Chondrocyte (in vitro differentiated cells): Measurements from ENCODE around the gene STARD10. TPM values are rescaled to one million over a fixed set of nuclear protein-coding genes. Genes with fewer than 3 reads are reported as not detected.

Experiments
- DNase-seq: peaks from one replicate; pipeline ENCODE4 v3.0.0; 2021; ENCODE audit warnings: mixed read lengths, low spot score
- H3K27ac Mint-ChIP-seq: one replicate; pipeline ENCODE4 v1.8.0; 2021; ENCODE audit warnings: mild to moderate bottlenecking, moderate library complexity, mixed read lengths; ENCODE audit not compliant: unreplicated experiment
- H3K27me3 Mint-ChIP-seq: 2 replicates; pipeline ENCODE4 v1.8.0; 2021; ENCODE audit warnings: low read depth, mixed read lengths
- H3K36me3 Mint-ChIP-seq: 2 replicates; pipeline ENCODE4 v1.8.0; 2021; ENCODE audit warnings: low read depth, mixed read lengths
- H3K4me1 Mint-ChIP-seq: 2 replicates; pipeline ENCODE4 v1.8.0; 2021; ENCODE audit warnings: low read depth, mild to moderate bottlenecking, mixed read lengths
- H3K4me3 Mint-ChIP-seq: one replicate; pipeline ENCODE4 v1.8.0; 2021; ENCODE audit warnings: mild to moderate bottlenecking, moderate library complexity, mixed read lengths; ENCODE audit not compliant: unreplicated experiment
- H3K9me3 Mint-ChIP-seq: 2 replicates; pipeline ENCODE4 v1.8.0; 2021; ENCODE audit warnings: low read depth, mixed read lengths
- total RNA-seq: library from RNA; stranded (reverse); gene quantifications from 3 replicates; pipeline ENCODE4 v1.2.1, GENCODE V29; 2021
- TF ChIP-seq, protein P1 (sequence below): fragments of 200-600 bp; sonication (generic); IDR thresholded peaks from 2 replicates; pipeline ENCODE4 v1.5.0; 2021; ENCODE audit warnings: antibody characterized with exemption, mild to moderate bottlenecking, moderate library complexity

STARD10 gene
- total RNA-seq, 1 donor from 2014 or later = 79.4 TPM

DNA sequence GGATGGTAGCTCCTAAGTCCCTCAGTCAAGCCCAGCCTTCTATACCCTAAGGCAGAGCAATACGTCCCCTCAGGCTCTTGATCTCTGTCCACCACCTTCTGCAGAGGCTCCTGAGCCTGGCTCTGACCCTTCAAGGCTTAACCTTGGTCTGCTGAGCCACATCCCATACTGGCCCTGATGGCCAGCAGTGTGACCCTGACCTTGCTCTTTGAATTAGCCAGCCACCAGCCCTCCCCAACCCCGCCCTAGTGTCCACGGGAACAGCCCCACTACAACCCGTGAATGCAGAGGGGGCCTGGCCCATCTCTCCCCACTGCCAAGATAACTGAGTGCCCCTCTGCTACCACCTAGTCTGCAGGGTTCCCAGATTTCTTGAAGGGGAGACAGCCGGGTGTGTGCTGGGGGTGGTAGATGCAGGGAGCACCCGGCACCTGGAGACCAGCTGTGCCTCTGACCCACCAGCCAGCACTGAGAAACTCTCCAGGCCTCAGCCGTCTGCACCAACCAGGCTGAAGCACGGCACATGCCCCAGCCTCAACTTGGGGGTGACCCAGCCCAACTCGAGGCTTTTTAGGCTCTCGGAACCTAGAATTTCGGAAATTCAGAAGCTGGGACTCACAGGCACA is 47.8 kb downstream of the STARD10 start:
- H3K4me1 Mint-ChIP-seq = peaks cover 27% of the 10 kb centered on the region
- TF ChIP-seq, protein P1, sequence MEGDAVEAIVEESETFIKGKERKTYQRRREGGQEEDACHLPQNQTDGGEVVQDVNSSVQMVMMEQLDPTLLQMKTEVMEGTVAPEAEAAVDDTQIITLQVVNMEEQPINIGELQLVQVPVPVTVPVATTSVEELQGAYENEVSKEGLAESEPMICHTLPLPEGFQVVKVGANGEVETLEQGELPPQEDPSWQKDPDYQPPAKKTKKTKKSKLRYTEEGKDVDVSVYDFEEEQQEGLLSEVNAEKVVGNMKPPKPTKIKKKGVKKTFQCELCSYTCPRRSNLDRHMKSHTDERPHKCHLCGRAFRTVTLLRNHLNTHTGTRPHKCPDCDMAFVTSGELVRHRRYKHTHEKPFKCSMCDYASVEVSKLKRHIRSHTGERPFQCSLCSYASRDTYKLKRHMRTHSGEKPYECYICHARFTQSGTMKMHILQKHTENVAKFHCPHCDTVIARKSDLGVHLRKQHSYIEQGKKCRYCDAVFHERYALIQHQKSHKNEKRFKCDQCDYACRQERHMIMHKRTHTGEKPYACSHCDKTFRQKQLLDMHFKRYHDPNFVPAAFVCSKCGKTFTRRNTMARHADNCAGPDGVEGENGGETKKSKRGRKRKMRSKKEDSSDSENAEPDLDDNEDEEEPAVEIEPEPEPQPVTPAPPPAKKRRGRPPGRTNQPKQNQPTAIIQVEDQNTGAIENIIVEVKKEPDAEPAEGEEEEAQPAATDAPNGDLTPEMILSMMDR = no peak
- no peaks in the 10 kb centered on the region for H3K27me3 Mint-ChIP-seq
- H3K9me3 Mint-ChIP-seq = no peaks in the 10 kb centered on the region
- no peak overlapping the region for H3K27ac Mint-ChIP-seq
- peaks cover 2% of the 10 kb centered on the region for H3K36me3 Mint-ChIP-seq
- DNase-seq = no peak
- H3K4me3 Mint-ChIP-seq = no peak overlapping the region

GRCh38 chr11:72745511-72745910 is 48.3 kb downstream of the STARD10 start:
- no peak for DNase-seq
- TF ChIP-seq, protein P1 = no peak
- H3K4me3 Mint-ChIP-seq = no peak overlapping the region
- H3K27ac Mint-ChIP-seq = no peak overlapping the region
- H3K36me3 Mint-ChIP-seq = peaks cover 2% of the 10 kb centered on the region
- no peaks in the 10 kb centered on the region for H3K27me3 Mint-ChIP-seq
- peaks cover 26% of the 10 kb centered on the region for H3K4me1 Mint-ChIP-seq
- H3K9me3 Mint-ChIP-seq = no peaks in the 10 kb centered on the region

DNA sequence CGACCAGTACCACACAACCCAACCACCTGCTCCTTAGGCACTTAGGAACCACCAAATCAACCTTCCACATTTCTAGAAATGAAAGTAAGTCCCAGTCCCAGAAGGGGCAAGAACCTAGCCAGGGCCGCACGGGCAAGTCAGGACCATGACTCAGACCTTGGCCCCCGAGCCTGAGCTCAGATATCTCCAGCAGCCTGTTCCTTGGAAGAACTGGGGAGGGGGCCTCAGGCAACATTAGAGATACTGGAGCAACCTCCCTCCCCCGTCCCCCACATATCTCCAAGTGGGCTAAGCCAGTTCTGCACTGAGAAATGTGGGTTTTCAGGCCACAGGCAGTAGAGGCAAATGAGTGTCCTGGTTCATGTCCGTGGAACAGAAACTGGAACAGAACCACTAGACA is 49.4 kb downstream of the STARD10 start:
- Mint-ChIP-seq H3K4me1 (peaks cover 26% of the 10 kb centered on the region), H3K9me3 (no peaks in the 10 kb centered on the region), H3K27me3 (no peaks in the 10 kb centered on the region), H3K27ac (no peak overlapping the region), H3K4me3 (no peak overlapping the region), H3K36me3 (peaks cover 2% of the 10 kb centered on the region)
- no peak for DNase-seq
- TF ChIP-seq, protein P1 = no peak

DNA sequence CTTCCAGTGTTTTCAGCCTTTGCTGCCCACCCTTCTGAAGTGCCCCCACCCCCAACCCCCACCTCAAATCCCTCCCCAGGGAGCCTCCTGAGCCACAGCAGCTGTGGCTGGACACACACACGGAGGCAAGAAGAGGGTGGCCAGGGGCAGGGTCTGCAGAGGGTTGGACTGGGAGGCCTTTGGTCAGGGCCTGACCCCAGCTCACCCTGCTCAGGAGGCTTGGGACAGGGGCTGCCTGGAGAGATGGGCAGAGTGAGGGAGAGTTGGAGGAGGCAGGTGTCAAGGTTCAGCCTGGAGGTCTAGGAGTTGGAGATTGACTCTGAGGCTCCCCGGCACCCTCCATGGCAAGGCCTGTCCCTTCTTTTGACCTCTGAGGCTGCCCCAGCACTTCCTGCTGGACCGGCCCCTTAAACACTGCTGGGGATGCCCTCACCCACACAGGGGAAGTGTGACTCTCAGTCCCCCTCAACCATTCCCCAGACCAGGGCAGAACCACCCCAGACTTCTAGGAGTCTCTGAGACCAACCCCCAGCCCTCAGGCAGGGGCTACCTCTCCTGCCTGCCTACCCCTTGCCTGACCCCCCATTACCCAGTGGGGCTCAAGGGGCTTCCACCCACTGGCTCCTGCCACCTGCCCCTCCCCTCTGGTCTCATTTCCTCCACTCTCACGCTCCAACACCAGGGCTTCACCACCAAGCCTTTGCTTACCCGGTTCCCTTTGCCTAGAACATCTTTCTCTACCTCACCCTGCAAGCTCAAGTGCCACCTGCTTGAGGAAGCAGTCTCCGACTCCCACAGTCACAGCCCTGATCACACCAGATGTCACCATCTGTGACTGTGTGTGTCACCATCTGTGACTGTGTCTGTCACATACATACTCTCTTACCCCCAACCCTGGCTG is 50.3 kb downstream of the STARD10 start:
- TF ChIP-seq, protein P1 = no peak
- Mint-ChIP-seq H3K4me1 (peaks cover 26% of the 10 kb centered on the region), H3K27ac (no peak overlapping the region), H3K36me3 (peaks cover 2% of the 10 kb centered on the region), H3K4me3 (no peak overlapping the region), H3K27me3 (no peaks in the 10 kb centered on the region), H3K9me3 (no peaks in the 10 kb centered on the region)
- DNase-seq = no peak

- TF ChIP-seq, protein P1 = no peak
- no peak for DNase-seq
- no peaks in the 10 kb centered on the region for H3K9me3 Mint-ChIP-seq
- H3K36me3 Mint-ChIP-seq = no peaks in the 10 kb centered on the region
- peaks cover 26% of the 10 kb centered on the region for H3K4me1 Mint-ChIP-seq
- H3K4me3 Mint-ChIP-seq = no peak overlapping the region
- H3K27ac Mint-ChIP-seq = peak overlapping the region; percentile 17
- H3K27me3 Mint-ChIP-seq = no peaks in the 10 kb centered on the region
Observed at GRCh38 chr11:72742513-72743320, 51.1 kb downstream of the STARD10 start.
